HG02870 (cell line): ENCODE results near the gene TET2.
A peak's percentile ranks its signal among the peaks of the same experiment; 100 is the strongest.

Experiments
- ATAC-seq: cut with Tn5 transposase; IDR thresholded peaks from one replicate; pipeline ENCODE4 v1.9.1; 2021; ENCODE audit warnings: mild to moderate bottlenecking, moderate library complexity; ENCODE audit not compliant: unreplicated experiment

TET2 gene

DNA sequence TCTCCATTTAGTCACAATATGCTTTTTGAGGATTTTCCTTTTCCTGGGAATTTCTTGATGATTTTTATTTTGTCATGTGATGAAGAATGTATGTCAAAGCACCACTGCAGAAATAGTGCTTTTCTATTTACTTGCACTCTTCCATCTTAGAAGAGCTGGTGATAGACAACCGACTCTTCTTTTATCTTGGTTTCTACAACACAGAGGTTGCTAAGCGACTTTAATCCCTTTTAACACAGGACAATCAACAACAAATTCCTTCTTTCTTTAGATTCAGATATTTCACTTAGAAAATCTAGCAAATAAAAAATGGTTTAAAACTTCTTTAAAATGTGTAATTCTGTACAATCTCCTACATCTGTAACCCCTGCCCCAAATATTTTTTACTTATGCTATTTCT lies 34.6 kb downstream of the TET2 start:
- ATAC-seq = no peak

- no peak for ATAC-seq
Measured at GRCh38 chr4:105182211-105182610, 35.5 kb downstream of the TET2 start.

DNA sequence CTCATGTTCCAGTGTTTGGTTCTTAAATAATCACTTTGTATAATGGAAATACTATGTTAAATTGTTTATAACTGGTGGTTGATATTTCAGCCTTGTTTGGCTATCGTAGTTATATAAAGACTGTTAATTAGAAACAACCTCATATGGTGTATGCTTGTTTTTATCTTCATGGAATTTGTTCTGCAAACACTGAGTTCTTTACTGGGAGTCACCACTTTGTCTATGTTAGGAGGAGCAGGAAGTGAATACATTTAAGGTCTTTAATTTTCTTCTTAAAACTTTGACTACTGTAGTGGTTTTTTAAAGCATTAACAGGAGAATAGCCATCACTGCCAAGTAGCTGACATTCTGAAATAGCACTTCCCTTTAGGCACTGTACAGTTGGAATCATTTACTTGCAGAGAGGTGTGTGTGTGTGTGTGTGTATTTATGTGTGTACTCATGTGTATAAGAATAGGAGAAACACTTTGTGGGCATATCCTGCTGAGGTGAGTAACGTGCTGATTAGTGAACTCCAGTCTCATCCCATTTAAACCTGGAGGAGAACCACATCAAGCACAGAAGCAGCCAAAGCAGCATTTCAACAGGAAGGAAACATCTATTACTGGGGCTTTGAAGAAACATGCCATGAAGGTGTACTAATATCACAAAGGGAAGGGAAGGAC lies 37.8 kb downstream of the TET2 start:
- no peak for ATAC-seq

DNA sequence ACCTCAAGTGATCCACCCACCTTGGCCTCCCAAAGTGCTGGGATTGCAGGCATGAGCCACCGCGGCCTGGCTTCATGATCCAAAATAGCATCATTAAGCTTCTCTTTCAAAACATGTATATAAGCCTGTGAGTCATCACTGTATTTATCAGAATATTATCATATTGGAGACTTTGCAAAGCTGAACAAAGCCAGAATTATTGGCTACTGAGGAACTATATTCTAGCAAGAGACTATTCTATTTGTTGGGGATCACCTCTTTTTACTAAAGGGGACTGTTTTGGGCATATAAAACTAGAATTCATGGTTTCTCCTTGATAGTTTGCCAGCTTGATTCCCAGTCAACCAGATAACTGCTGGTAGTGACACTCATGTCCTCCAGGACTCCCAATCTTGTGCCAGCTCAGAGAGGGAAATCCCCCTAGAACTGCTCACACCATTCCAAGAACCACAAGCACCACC lies 40.1 kb downstream of the TET2 start:
- no peak for ATAC-seq

DNA sequence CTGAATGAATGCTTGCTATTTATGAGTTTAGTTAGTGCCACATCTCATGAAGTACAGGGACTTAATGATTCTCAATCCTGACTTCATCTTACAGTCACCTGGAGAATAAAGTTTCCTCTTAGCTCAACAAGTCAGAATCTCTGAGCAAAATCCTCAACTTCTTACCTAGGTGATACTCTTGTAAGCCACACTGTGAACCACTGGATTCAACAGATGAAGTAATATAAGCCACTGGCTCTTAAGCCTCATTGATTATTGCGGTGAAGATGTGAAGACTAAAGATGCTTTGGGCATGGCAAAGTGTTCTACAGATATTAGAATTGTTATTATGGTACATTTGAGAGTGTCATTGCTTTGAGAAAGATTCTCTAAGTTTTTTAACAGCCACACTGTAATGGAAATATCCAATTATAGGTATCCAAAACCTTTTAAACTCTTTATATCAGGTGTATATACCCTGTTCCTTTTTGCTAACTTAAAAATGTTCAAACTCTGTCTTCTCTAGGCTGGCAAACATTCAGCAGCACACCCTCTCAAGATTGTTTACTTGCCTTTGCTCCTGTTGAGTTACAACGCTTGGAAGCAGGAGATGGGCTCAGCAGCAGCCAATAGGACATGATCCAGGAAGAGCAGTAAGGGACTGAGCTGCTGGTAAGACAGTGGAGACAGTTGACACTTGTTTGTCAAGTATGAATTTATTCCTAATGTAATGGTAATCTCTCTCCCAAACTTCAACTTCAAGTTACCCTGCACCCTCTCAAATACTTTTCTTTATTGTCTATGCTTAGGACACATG lies 43.4 kb downstream of the TET2 start:
- ATAC-seq = no peak

GRCh38 chr4:105191621-105192210 lies 45.0 kb downstream of the TET2 start:
- peak; percentile 57 for ATAC-seq

DNA sequence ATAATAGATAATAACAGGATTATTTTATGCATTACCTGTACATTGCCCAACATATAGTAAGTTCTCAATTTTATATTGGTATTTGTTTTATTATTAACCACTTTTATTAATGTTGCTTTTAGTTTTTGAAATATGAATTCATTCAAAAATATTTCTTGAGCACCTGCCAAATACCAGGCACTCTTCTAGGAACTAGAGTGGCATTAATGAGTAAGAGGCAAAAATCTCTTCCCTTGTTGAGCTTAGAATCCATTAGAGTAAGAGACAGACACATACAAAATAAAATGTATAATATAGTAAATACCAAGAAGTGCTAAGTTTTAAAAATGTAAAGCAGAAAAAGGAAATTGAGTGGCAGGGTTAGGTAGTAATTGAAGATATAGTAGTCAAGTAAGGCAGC lies 45.8 kb downstream of the TET2 start:
- ATAC-seq = no peak

- no peak for ATAC-seq
Measured at GRCh38 chr4:105192910-105193309, 46.2 kb downstream of the TET2 start.

- no peak for ATAC-seq
Measured at GRCh38 chr4:105193536-105193935, 46.9 kb downstream of the TET2 start.

- peak; percentile 86 for ATAC-seq
Measured at GRCh38 chr4:105194328-105195231, 47.9 kb downstream of the TET2 start.

DNA sequence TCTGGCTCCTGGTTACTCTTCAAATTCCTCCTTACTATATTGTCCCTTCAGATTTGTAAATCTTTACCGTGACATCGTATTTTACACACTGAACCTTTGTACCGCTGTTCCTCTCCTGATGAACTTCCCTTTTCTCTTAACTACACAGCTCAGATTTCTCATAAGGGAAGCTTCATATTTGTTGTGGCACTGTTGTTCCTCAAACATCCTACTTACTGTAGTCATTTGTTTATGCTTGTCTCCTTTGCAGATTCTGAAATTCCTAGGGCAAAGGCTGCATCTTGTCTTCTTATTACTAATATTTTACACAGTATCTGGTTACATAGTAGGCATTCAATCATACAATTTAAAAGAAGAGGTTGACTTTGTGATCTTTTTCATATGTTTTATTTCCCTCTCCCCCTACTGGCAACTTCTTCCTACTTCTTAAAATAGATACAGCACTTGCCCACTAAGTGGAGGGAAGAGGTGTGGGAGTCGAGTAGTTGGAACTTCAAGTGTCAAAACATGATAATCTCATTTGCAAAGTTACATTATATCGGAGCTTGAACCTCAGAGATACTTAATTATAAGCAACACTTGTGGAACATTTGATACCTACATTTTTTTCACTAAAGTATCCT lies 50.0 kb downstream of the TET2 start:
- no peak for ATAC-seq

DNA sequence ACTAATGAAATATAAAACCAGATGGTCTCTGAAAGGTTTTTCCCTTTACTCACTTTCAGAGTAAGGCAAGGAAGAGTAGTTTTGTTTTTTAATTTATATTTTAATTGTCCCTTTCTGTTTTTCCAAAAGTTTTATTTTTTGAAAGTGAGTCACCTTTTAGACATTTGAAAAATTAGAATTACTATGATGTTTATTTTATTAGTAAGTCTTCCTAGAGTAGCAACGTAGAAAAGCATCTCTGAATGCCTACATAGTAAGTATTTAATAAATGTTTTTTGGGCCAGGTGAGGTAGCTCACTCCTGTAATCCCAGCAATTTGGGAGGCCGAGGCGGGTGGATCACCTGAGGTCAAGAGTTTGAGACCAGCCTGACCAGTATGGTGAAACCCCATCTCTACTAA lies 51.1 kb downstream of the TET2 start:
- ATAC-seq = no peak

- no peak for ATAC-seq
Measured at GRCh38 chr4:105198541-105198940, 51.9 kb downstream of the TET2 start.

GRCh38 chr4:105206214-105206613 lies 59.5 kb downstream of the TET2 start:
- ATAC-seq = no peak

DNA sequence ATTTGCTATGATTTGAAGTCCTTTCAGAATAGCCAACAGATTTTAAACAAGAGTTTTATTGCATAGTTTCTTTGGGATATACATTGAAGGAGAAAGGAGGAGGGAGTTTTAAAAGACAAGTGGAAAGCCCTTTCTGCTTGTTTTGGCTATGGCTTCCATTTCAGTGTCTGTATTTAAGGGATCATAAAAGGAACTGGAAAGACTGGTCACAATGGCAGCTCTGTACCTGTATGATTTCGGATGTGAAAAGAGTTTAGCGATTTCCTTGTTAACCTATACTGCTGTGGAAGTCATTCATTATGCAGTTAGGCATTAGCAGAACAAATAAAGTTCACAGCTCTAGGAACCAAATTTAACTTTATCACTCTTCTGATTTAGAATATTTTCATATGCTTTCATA lies 60.7 kb downstream of the TET2 start:
- no peak for ATAC-seq

GRCh38 chr4:105208561-105208960 lies 61.9 kb downstream of the TET2 start:
- ATAC-seq = no peak

DNA sequence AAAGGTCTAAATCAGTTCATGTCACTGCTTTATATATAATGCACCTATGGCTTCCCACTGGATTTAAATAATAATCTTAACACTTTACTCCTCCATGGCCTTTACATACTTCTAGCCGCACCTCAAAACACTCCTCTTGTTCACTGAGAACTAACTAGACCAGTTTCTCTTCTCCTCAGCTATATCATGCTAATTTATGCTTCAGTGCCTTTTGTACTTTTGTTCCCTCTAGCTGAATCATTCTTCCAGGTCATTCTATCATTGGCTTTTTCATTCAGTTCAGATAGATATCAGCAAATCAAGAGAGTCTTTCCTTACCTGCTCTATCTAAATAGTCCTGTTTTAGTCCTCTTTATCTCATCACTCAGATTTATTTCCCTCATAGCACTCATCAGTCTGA lies 64.2 kb downstream of the TET2 start:
- ATAC-seq = no peak

DNA sequence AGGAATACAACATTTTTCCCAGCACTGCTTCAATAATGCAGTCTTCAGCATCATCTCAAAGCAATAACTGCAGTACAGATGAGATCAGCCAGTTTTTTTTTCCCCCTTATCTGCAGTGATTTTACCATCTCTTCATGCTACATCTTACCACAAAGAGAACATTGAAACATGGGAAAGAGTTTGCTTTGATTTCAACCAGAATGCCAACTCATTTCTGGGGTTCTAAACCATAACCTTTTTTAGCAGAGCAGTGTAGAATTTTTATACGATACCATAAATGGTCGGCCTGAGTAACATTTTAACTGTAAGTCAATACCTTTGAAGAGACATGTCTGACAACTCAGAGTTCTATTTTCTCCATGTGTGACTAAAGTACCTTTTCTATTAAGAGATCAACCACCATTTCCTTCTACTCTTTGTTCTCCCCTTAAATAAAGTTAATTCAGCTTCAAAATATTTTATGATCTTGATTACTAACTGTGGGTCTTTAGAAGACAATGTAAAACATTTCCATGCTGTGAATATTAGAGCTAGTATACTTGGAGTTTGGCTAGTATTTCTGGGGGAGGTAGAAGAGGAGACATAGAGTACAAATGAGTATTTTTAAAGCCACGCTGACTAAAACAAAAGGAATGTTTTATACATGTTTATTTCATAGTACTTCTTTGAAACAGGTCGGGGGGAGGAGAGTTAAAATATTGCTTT lies 69.1 kb downstream of the TET2 start:
- ATAC-seq = peak; percentile 80

DNA sequence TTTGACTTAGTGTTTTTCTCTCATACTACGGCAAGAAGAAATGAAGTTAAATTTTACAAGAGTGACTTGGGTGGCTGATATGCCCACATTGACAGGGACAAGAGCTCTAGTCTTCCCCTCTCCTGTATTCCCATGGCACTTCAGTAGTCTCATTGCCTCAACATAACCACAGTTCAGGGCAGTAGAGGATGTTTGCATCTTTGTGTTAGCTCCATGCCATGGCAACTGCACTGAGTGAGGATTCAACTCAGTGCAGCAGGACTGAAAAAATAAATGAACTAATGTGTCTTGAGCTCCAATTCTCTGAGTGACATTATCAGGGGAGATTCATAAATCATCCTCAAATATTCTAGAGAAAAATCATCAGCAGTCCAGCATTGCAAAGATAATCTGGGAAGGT lies 78.8 kb downstream of the TET2 start:
- no peak for ATAC-seq

DNA sequence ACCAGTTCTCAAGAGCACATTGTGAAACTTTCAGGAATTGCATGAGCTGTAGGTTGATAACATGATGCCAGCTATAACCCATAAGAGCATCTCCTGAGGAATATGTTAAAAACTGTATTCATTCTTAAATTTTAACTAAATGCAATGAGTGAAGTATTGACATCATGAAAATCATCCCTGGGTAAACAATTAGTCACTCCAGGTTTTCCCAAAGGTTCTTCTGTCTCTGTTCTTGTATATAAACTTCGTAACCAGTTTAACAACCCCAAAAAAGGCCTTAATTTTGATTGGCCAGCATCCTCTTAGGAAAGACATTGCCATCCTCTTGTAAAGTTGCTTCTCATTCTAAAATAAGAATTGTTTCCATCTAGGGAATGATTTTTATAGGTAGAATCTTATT lies 80.4 kb downstream of the TET2 start:
- no peak for ATAC-seq
